BJ (cell line): ENCODE measurements around the gene RAB8B. TPM values are rescaled to one million over a fixed set of nuclear protein-coding genes. Genes with fewer than 3 reads are reported as not detected.

Experiments used
- CTCF ChIA-PET: fragments of 350-600 bp; formaldehyde crosslinking; extraction: SDS; loops from one replicate; lab custom pipeline; 2021; ENCODE audit warnings: antibody characterized with exemption, inconsistent platforms; lab: Yijun Ruan, JAX
- POLR2A ChIA-PET: fragments of 300-600 bp; sonication (Branson Sonifier 250); formaldehyde crosslinking; extraction: SDS; loops from one replicate; lab custom pipeline; 2021; ENCODE audit warnings: antibody characterized with exemption; lab: Charles Lee
- DNase-seq: peaks from one replicate; pipeline ENCODE4 v3.0.0-alpha.2; 2011; ENCODE audit warnings: low read depth
- H3K27me3 ChIP-seq: 2 replicates; pipeline ENCODE4 v1.6.0; 2011; ENCODE audit warnings: low read length; ENCODE audit not compliant: control insufficient read depth, insufficient read depth
- H3K36me3 ChIP-seq: 2 replicates; pipeline ENCODE4 v1.5.1; 2011; ENCODE audit warnings: low read length; ENCODE audit not compliant: control insufficient read depth, insufficient read depth
- H3K4me3 ChIP-seq: 2 replicates; pipeline ENCODE4 v1.5.1; 2011; ENCODE audit warnings: low read depth, mild to moderate bottlenecking, control low read depth, low read length
- polyA plus RNA-seq: library from polyadenylated mRNA; depleted of rRNA; stranded (reverse); fragments of >200 nt; gene quantifications from 2 replicates; pipeline ENCODE4 v1.2.3, GENCODE V29; 2011
- TF ChIP-seq, protein P1 (sequence below): IDR thresholded peaks from 2 replicates; pipeline ENCODE4 v1.5.1; 2011; ENCODE audit warnings: low read depth, mild to moderate bottlenecking, control low read depth, inconsistent platforms, low read length, moderate library complexity; ENCODE audit not compliant: insufficient read depth

Gene RAB8B
- polyA plus RNA-seq, 1 experiment, result 16.4 TPM

DNA sequence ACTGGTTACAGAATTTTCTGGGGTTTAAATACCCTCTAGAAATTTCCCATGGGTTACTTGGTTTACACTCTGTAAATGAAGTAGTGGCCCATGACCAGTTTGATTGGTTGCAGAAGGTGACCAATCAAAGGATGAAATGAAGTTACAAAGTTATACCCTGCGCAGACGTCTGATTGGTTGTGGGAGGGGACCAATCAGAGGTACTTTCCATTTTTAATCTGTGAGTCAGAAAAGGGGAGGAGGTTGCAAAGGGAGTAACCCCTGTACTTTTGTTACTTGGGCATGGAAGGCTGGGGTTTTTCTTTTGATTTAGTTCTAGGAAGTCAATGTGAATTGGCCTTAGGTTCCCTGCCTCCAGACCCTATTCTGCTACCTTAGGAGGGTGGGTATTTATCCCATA, 69.3 kb downstream of the RAB8B start:
- TF ChIP-seq, protein P1, sequence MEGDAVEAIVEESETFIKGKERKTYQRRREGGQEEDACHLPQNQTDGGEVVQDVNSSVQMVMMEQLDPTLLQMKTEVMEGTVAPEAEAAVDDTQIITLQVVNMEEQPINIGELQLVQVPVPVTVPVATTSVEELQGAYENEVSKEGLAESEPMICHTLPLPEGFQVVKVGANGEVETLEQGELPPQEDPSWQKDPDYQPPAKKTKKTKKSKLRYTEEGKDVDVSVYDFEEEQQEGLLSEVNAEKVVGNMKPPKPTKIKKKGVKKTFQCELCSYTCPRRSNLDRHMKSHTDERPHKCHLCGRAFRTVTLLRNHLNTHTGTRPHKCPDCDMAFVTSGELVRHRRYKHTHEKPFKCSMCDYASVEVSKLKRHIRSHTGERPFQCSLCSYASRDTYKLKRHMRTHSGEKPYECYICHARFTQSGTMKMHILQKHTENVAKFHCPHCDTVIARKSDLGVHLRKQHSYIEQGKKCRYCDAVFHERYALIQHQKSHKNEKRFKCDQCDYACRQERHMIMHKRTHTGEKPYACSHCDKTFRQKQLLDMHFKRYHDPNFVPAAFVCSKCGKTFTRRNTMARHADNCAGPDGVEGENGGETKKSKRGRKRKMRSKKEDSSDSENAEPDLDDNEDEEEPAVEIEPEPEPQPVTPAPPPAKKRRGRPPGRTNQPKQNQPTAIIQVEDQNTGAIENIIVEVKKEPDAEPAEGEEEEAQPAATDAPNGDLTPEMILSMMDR, result no peak
- Histone ChIP-seq H3K27me3 (no peaks in the 10 kb centered on the region), H3K36me3 (peaks cover 3% of the 10 kb centered on the region), H3K4me3 (no peak overlapping the region)
- ChIA-PET CTCF (no interaction called here), POLR2A (no interaction called here)
- DNase-seq, result no peak

DNA sequence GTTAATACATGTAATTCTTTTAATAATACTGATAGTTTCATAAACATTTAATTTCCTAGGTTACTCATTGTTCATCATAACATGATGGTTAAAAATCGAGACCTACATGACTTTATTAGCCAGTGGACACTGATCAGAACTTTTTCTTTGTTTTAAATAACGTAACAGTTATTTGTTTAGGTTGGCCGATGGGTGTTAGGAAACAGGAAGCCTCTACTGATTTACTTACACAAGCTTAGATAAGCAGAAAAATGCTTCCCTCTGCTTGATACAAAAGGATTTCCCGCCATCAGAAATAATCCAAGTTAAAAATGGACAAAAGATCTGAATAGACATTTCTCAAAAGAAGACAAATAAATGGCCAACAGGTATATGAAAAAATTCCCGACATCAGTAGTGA, 71.4 kb downstream of the RAB8B start:
- H3K4me3 ChIP-seq, result no peak overlapping the region
- H3K36me3 ChIP-seq, result peaks cover 3% of the 10 kb centered on the region
- POLR2A ChIA-PET, result no interaction called here
- no peaks in the 10 kb centered on the region for H3K27me3 ChIP-seq
- no peak for DNase-seq
- CTCF ChIA-PET, result no interaction called here
- TF ChIP-seq, protein P1, result no peak

DNA sequence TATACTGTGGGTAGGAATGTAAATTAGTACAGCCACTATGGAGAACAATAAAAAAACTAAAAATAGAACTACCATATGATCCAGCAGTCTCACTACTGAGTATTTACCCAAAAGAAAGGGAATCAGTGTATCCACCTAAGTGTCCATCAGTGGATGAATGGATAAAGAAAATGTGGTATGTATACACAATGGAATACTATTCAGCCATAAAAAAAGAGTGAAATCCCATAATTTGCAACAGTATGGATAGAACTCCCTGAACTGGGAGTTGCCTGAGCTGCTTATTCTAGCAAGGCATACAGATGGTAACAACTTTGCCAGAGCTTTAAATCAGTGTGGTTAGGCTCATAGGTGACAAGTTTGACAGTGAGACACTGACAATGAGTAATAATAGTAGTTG, 71.9 kb downstream of the RAB8B start:
- POLR2A ChIA-PET, result no interaction called here
- no peak for DNase-seq
- TF ChIP-seq, protein P1, result no peak
- CTCF ChIA-PET, result no interaction called here
- H3K27me3 ChIP-seq, result no peaks in the 10 kb centered on the region
- H3K36me3 ChIP-seq, result peaks cover 3% of the 10 kb centered on the region
- no peak overlapping the region for H3K4me3 ChIP-seq

DNA sequence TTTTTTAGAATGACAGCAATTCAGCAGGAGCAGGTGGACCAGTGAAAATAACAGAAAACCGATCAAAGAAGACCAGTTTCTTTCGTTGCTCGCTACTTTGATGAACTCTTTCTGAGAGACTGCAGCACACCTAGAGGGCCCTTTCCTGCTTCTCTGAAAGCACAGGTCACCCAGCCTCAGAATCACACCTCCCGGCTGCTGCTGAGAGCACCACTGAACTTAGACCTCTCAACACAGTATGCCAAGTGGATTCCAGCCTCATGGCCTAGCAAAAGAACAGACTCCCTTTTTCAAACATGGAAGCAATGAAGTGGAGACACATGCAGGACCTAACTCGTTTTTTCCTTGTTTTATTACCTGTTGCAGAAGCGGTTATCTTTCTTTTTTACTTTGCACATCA, 74.1 kb downstream of the RAB8B start:
- no peak overlapping the region for H3K4me3 ChIP-seq
- no peaks in the 10 kb centered on the region for H3K27me3 ChIP-seq
- DNase-seq, result no peak
- CTCF ChIA-PET, result no interaction called here
- POLR2A ChIA-PET, result no interaction called here
- TF ChIP-seq, protein P1, result no peak
- peaks cover 3% of the 10 kb centered on the region for H3K36me3 ChIP-seq

DNA sequence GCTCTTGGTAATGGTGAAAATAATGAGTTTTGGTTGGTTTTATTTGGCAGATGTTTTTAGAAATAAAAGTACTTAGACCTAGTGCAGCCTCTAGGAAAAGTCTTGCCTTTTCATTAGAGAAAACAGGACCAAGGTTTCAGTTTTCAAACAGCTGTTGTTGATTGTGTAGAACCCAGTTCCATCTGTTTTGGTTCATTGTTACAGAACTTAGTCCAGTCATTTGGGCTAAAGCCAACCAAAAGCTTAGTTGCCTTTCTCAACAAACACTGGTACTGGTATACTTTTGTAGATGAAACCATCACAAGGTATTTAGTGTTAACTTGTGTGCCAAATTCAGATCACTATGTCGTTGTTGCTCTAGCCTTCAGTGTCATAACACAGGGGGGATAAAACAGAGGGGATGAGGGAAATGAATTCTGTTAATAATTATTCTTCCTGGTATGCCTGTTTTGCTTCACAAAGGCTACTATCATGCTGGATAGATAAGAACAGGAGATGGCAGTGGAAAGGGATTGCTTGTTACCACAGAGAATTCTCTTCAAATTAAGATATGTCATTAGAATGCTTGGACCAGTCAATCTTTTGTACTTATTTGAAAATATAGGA, 75.4 kb downstream of the RAB8B start:
- POLR2A ChIA-PET, result no interaction called here
- TF ChIP-seq, protein P1, result no peak
- no peaks in the 10 kb centered on the region for H3K27me3 ChIP-seq

More for the DNA sequence above, 75.4 kb downstream of the RAB8B start:
- CTCF ChIA-PET, result interaction anchor here (1.0 to 1.2 kb wide), 4 partner anchors 11 to 169 kb away, joined by 3 to 5 read pairs (median 4); partner anchors contain the start of gene APH1B
- Histone ChIP-seq H3K36me3 (peaks cover 3% of the 10 kb centered on the region), H3K4me3 (no peak overlapping the region)
- DNase-seq, result peak; percentile 20
